HepG2 (cell line): ENCODE data around the gene MYH7. TPM values are rescaled to one million over a fixed set of nuclear protein-coding genes. Genes with fewer than 3 reads are reported as not detected.

ENCODE experiments used
- CHD4 ChIP-seq: fragments of 200-600 bp; sonication (generic); IDR thresholded peaks from 2 replicates; pipeline ENCODE4 v1.7.0; 2017; ENCODE audit warnings: mild to moderate bottlenecking, low read length, borderline replicate concordance
- DMAP1 ChIP-seq: IDR thresholded peaks from 2 replicates; pipeline ENCODE4 v1.6.1; 2016
- DR1 ChIP-seq: sonication (generic); formaldehyde crosslinking; IDR thresholded peaks from 2 replicates; pipeline ENCODE4 v1.8.0; 2021; ENCODE audit warnings: mild to moderate bottlenecking, missing genetic modification reagents, inconsistent platforms
- EEA1 ChIP-seq: sonication (generic); formaldehyde crosslinking; IDR thresholded peaks from 2 replicates; pipeline ENCODE4 v1.5.1; 2020; ENCODE audit warnings: mild to moderate bottlenecking, missing genetic modification reagents, borderline replicate concordance
- ESRRA ChIP-seq: sonication (generic); formaldehyde crosslinking; IDR thresholded peaks from 2 replicates; pipeline ENCODE4 v1.5.1; 2020; ENCODE audit warnings: mild to moderate bottlenecking, low read depth, missing genetic modification reagents
- FOXO1 ChIP-seq: sonication (generic); formaldehyde crosslinking; IDR thresholded peaks from 2 replicates; pipeline ENCODE4 v1.4.0; 2020; ENCODE audit warnings: missing genetic modification reagents
- GABPB1 ChIP-seq: IDR thresholded peaks from 2 replicates; pipeline ENCODE4 v1.6.1; 2016; ENCODE audit warnings: mild to moderate bottlenecking, missing genetic modification reagents, moderate library complexity, missing compliant biosample characterization
- HDAC2 ChIP-seq: sonication (generic); formaldehyde crosslinking; IDR thresholded peaks from 2 replicates; pipeline ENCODE4 v1.4.0; 2020; ENCODE audit warnings: missing genetic modification reagents
- HMG20A ChIP-seq: IDR thresholded peaks from 2 replicates; pipeline ENCODE4 v1.6.1; 2016; ENCODE audit warnings: borderline replicate concordance
- JUN ChIP-seq: sonication (generic); formaldehyde crosslinking; IDR thresholded peaks from 2 replicates; pipeline ENCODE4 v1.4.0; 2020; ENCODE audit warnings: mild to moderate bottlenecking, missing genetic modification reagents
- MAFF ChIP-seq: IDR thresholded peaks from 2 replicates; pipeline ENCODE4 v1.6.1; 2011; ENCODE audit warnings: low read depth, low read length, improper control_type of control experiment
- NR2F1 ChIP-seq, 2 experiments: fragments of 450-650 bp in 1 of 2; formaldehyde crosslinking in 1 of 2; IDR thresholded peaks; 2 replicates each; pipeline versions ENCODE4 v1.5.0 to v1.6.1; 2016 to 2020; ENCODE audit warnings: mild to moderate bottlenecking in 1 of 2, missing compliant biosample characterization in 1 of 2, missing genetic modification reagents in 1 of 2, moderate library complexity in 1 of 2
- PRPF4 ChIP-seq: fragments of 200-400 bp; formaldehyde crosslinking; IDR thresholded peaks from 2 replicates; pipeline ENCODE4 v1.6.1; 2016; ENCODE audit warnings: low read length, low read depth; ENCODE audit not compliant: poor library complexity, severe bottlenecking
- RBAK ChIP-seq: sonication (generic); formaldehyde crosslinking; IDR thresholded peaks from 2 replicates; pipeline ENCODE4 v1.5.1; 2020; ENCODE audit warnings: mild to moderate bottlenecking, missing genetic modification reagents
- RFX1 ChIP-seq: fragments of 450-650 bp; IDR thresholded peaks from 2 replicates; pipeline ENCODE4 v1.6.1; 2017
- SALL2 ChIP-seq: sonication (generic); formaldehyde crosslinking; IDR thresholded peaks from 2 replicates; pipeline ENCODE4 v1.8.1; 2023; ENCODE audit warnings: mild to moderate bottlenecking, missing genetic modification reagents, inconsistent platforms
- SNAI1 ChIP-seq: sonication (generic); formaldehyde crosslinking; IDR thresholded peaks from 2 replicates; pipeline ENCODE4 v1.5.0; 2020; ENCODE audit warnings: mild to moderate bottlenecking, missing genetic modification reagents, borderline replicate concordance
- SOX5 ChIP-seq: IDR thresholded peaks from 2 replicates; pipeline ENCODE4 v1.6.1; 2016; ENCODE audit warnings: borderline replicate concordance
- ZKSCAN1 ChIP-seq: fragments of 150-350 bp; IDR thresholded peaks from 2 replicates; pipeline ENCODE4 v1.6.1; 2014; ENCODE audit warnings: low read length
- ZKSCAN8 ChIP-seq: IDR thresholded peaks from 2 replicates; pipeline ENCODE4 v1.6.1; 2016; ENCODE audit warnings: borderline replicate concordance, missing genetic modification reagents, missing compliant biosample characterization
- ZNF652 ChIP-seq: IDR thresholded peaks from 2 replicates; pipeline ENCODE4 v1.6.1; 2016; ENCODE audit warnings: low read depth, borderline replicate concordance
- ZNF720 ChIP-seq: sonication (generic); formaldehyde crosslinking; IDR thresholded peaks from 2 replicates; pipeline ENCODE4 v1.4.0; 2020; ENCODE audit warnings: missing genetic modification reagents
- polyA plus RNA-seq, 8 experiments: library from polyadenylated mRNA; depleted of rRNA in 3 of 8; stranded (reverse) in 7 of 8; unstranded in 1 of 8; fragments of >200 nt; fragmentation: Illumina TruSeq in 4 of 8; extraction: Trizol in 4 of 8; gene quantifications; 2 replicates each; pipeline versions ENCODE4 v1.2.1 to v1.2.3, GENCODE V29; 2011 to 2016; ENCODE audit warnings: low read depth in 4 of 8, missing spikeins in 1 of 8, mixed read lengths in 1 of 8; ENCODE audit not compliant: insufficient read depth in 1 of 8
- total RNA-seq, 5 experiments: library from RNA; depleted of rRNA; stranded (reverse); fragments of >200 nt; fragmentation: Illumina TruSeq; extraction: Trizol; gene quantifications; 2 replicates each; pipeline ENCODE4 v1.2.3, GENCODE V29; 2016; ENCODE audit warnings: low read depth in 1 of 5
- TF ChIP-seq, protein P1 (sequence below): sonication (generic); formaldehyde crosslinking; IDR thresholded peaks from 2 replicates; pipeline ENCODE4 v1.4.0; 2020; ENCODE audit warnings: low read depth, mild to moderate bottlenecking, missing genetic modification reagents
- TF ChIP-seq, protein P2 (sequence below): sonication (generic); formaldehyde crosslinking; IDR thresholded peaks from 2 replicates; pipeline ENCODE4 v1.4.0; 2020; ENCODE audit warnings: mild to moderate bottlenecking, missing genetic modification reagents
- TF ChIP-seq, protein P3 (sequence below): sonication (generic); formaldehyde crosslinking; IDR thresholded peaks from 2 replicates; pipeline ENCODE4 v1.8.0; 2022; ENCODE audit warnings: mild to moderate bottlenecking, missing genetic modification reagents; ENCODE audit not compliant: insufficient replicate concordance
- TF ChIP-seq, protein P4 (sequence below): sonication (generic); formaldehyde crosslinking; IDR thresholded peaks from 2 replicates; pipeline ENCODE4 v1.9.0; 2021; ENCODE audit warnings: missing genetic modification reagents, borderline replicate concordance

Gene MYH7
- total and polyA plus RNA-seq, 2 of the 13 experiments (the other 11 are each of a cell fraction or from before 2014, with no cell fraction given): 0.04 TPM; not detected in 1

DNA sequence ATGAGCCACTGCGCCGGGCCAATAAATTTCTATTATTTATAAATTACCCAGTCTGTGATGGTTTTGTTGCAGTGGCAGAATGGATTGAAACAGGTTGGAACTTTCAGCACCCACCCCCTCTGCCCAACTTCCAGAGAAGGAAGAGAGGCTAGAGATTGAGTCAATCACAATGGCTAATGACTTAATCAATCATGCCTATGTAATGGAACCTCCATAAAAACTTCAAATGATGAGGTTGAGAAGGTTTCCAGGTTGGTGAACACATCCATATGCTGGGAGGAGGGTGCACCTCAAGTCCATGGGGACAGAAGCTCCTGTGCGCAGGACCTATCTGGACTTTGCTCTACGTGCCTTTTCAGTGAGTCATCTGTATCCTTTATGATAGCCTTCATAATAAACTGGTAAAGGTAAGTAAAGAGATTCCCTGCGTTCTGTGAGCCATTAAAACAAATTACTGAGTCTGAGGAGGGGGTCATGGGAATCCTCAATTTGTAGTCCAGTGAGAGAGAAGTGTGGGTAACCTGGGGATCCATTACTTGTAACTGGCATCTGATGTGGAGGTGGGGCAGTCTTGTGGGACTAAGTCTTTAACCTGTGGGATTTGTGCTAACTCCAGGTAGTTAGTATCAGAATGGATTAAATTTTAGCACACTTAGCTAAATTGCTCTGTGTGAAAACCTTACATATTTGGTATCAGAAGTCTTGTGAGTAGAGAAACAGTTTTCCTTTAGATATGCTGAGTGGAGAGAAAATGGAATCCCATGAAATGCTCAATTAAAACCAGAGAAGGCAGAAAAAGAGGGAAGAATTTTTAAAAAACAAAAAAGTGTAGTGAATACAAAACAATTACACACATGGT, 22.4 kb upstream of the MYH7 start (continued):
- no peak for TF ChIP-seq ZNF652 (CRISPR knock-in tag)
- peak; percentile 57; the same call in 1 of the 2 replicates for TF ChIP-seq HDAC2 (CRISPR knock-in tag)
- no peak for TF ChIP-seq PRPF4
- TF ChIP-seq GABPB1 (CRISPR knock-in tag): no peak
- TF ChIP-seq ZNF720 (CRISPR knock-in tag): no peak
- TF ChIP-seq, protein P1, sequence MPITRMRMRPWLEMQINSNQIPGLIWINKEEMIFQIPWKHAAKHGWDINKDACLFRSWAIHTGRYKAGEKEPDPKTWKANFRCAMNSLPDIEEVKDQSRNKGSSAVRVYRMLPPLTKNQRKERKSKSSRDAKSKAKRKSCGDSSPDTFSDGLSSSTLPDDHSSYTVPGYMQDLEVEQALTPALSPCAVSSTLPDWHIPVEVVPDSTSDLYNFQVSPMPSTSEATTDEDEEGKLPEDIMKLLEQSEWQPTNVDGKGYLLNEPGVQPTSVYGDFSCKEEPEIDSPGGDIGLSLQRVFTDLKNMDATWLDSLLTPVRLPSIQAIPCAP (CRISPR knock-in tag): no peak
- no peak for TF ChIP-seq EEA1 (CRISPR knock-in tag)
- peak; percentile 97 for TF ChIP-seq JUN (CRISPR knock-in tag)
- peak; percentile 64; the same call in 1 of the 2 replicates for TF ChIP-seq MAFF
- TF ChIP-seq RFX1: no peak
- no peak for TF ChIP-seq SALL2 (CRISPR knock-in tag)
- no peak for TF ChIP-seq SNAI1
- TF ChIP-seq ZKSCAN8 (CRISPR knock-in tag): peak; percentile 28; the same call in 1 of the 2 replicates
- TF ChIP-seq NR2F1 (CRISPR knock-in tag; IDR thresholded peaks at IDR 0.05): 0 out of 4 replicates have a peak, but pooled peaks of 1 of the 2 experiments have one; percentile 14
- TF ChIP-seq SOX5 (CRISPR knock-in tag): peak; percentile 62; the same call in 1 of the 2 replicates
- TF ChIP-seq HMG20A: peak; percentile 71
- TF ChIP-seq, protein P2, sequence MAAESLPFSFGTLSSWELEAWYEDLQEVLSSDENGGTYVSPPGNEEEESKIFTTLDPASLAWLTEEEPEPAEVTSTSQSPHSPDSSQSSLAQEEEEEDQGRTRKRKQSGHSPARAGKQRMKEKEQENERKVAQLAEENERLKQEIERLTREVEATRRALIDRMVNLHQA: no peak
- TF ChIP-seq, protein P3, sequence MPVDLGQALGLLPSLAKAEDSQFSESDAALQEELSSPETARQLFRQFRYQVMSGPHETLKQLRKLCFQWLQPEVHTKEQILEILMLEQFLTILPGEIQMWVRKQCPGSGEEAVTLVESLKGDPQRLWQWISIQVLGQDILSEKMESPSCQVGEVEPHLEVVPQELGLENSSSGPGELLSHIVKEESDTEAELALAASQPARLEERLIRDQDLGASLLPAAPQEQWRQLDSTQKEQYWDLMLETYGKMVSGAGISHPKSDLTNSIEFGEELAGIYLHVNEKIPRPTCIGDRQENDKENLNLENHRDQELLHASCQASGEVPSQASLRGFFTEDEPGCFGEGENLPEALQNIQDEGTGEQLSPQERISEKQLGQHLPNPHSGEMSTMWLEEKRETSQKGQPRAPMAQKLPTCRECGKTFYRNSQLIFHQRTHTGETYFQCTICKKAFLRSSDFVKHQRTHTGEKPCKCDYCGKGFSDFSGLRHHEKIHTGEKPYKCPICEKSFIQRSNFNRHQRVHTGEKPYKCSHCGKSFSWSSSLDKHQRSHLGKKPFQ (CRISPR knock-in tag): no peak
- peak; percentile 71 for TF ChIP-seq ESRRA
- peak; percentile 40; the same call in 1 of the 2 replicates for TF ChIP-seq DMAP1 (CRISPR knock-in tag)
- TF ChIP-seq ZKSCAN1: peak; percentile 33; the same call in 1 of the 2 replicates
- no peak for TF ChIP-seq CHD4
- no peak for TF ChIP-seq RBAK (CRISPR knock-in tag)
- no peak for TF ChIP-seq DR1
- TF ChIP-seq FOXO1 (CRISPR knock-in tag): peak; percentile 13; the same call in 1 of the 2 replicates
- TF ChIP-seq, protein P4, sequence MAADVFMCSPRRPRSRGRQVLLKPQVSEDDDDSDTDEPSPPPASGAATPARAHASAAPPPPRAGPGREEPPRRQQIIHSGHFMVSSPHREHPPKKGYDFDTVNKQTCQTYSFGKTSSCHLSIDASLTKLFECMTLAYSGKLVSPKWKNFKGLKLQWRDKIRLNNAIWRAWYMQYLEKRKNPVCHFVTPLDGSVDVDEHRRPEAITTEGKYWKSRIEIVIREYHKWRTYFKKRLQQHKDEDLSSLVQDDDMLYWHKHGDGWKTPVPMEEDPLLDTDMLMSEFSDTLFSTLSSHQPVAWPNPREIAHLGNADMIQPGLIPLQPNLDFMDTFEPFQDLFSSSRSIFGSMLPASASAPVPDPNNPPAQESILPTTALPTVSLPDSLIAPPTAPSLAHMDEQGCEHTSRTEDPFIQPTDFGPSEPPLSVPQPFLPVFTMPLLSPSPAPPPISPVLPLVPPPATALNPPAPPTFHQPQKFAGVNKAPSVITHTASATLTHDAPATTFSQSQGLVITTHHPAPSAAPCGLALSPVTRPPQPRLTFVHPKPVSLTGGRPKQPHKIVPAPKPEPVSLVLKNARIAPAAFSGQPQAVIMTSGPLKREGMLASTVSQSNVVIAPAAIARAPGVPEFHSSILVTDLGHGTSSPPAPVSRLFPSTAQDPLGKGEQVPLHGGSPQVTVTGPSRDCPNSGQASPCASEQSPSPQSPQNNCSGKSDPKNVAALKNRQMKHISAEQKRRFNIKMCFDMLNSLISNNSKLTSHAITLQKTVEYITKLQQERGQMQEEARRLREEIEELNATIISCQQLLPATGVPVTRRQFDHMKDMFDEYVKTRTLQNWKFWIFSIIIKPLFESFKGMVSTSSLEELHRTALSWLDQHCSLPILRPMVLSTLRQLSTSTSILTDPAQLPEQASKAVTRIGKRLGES (CRISPR knock-in tag): no peak
